Left hindlimb (tissue), 1 donor: ENCODE results near the gene METTL2B.

Source experiments
- DNase-seq: peaks from one replicate; pipeline ENCODE4 v3.0.0-alpha.2; 2018

METTL2B gene

GRCh38 chr7:128476402-128477335, at the start of gene METTL2B:
METTL2B (plus strand) TSS chr7:128476748; CDS start chr7:128476766, 18 bp downstream.
- DNase-seq: peak; percentile 94

- no peak for DNase-seq
Observed at GRCh38 chr7:128427289-128427891, 49.2 kb upstream of the METTL2B start.

- DNase-seq: no peak
Observed at GRCh38 chr7:128430207-128430606, 46.3 kb upstream of the METTL2B start.

GRCh38 chr7:128431221-128431620, 45.3 kb upstream of the METTL2B start:
- no peak for DNase-seq

GRCh38 chr7:128431754-128432153, 44.8 kb upstream of the METTL2B start:
- DNase-seq: no peak

- DNase-seq: no peak
Observed at GRCh38 chr7:128434413-128435326, 41.9 kb upstream of the METTL2B start.

GRCh38 chr7:128435327-128435686, 41.2 kb upstream of the METTL2B start:
- DNase-seq: no peak

GRCh38 chr7:128437426-128438332, 38.9 kb upstream of the METTL2B start:
- DNase-seq: no peak

GRCh38 chr7:128442356-128442755, 34.2 kb upstream of the METTL2B start:
- no peak for DNase-seq

GRCh38 chr7:128443831-128444600, 32.5 kb upstream of the METTL2B start:
- no peak for DNase-seq

- DNase-seq: no peak
Observed at GRCh38 chr7:128446306-128446705, 30.2 kb upstream of the METTL2B start.

- no peak for DNase-seq
Observed at GRCh38 chr7:128447941-128448564, 28.5 kb upstream of the METTL2B start.

GRCh38 chr7:128448751-128449302, 27.7 kb upstream of the METTL2B start:
- DNase-seq: no peak

- no peak for DNase-seq
Observed at GRCh38 chr7:128450409-128450808, 26.1 kb upstream of the METTL2B start.

- no peak for DNase-seq
Observed at GRCh38 chr7:128450913-128451312, 25.6 kb upstream of the METTL2B start.

- no peak for DNase-seq
Observed at GRCh38 chr7:128452552-128452951, 24.0 kb upstream of the METTL2B start.

- DNase-seq: peak; percentile 97
Observed at GRCh38 chr7:128453836-128454804, 22.4 kb upstream of the METTL2B start.

GRCh38 chr7:128454808-128455542, 21.6 kb upstream of the METTL2B start:
- no peak for DNase-seq
